BJ (cell line): ENCODE data around the gene ATP5F1A. TPM values are rescaled to one million over a fixed set of nuclear protein-coding genes. Genes with fewer than 3 reads are reported as not detected.

Experiments used
- CTCF ChIA-PET: fragments of 350-600 bp; formaldehyde crosslinking; extraction: SDS; loops from one replicate; lab custom pipeline; 2021; ENCODE audit warnings: antibody characterized with exemption, inconsistent platforms; lab: Yijun Ruan, JAX
- POLR2A ChIA-PET: fragments of 300-600 bp; sonication (Branson Sonifier 250); formaldehyde crosslinking; extraction: SDS; loops from one replicate; lab custom pipeline; 2021; ENCODE audit warnings: antibody characterized with exemption; lab: Charles Lee
- DNase-seq: peaks from one replicate; pipeline ENCODE4 v3.0.0-alpha.2; 2011; ENCODE audit warnings: low read depth
- H3K27me3 ChIP-seq: 2 replicates; pipeline ENCODE4 v1.6.0; 2011; ENCODE audit warnings: low read length; ENCODE audit not compliant: control insufficient read depth, insufficient read depth
- H3K36me3 ChIP-seq: 2 replicates; pipeline ENCODE4 v1.5.1; 2011; ENCODE audit warnings: low read length; ENCODE audit not compliant: control insufficient read depth, insufficient read depth
- H3K4me3 ChIP-seq: 2 replicates; pipeline ENCODE4 v1.5.1; 2011; ENCODE audit warnings: low read depth, mild to moderate bottlenecking, control low read depth, low read length
- CTCF ChIP-seq: IDR thresholded peaks from 2 replicates; pipeline ENCODE4 v1.5.1; 2011; ENCODE audit warnings: low read depth, mild to moderate bottlenecking, control low read depth, inconsistent platforms, low read length, moderate library complexity; ENCODE audit not compliant: insufficient read depth
- polyA plus RNA-seq: library from polyadenylated mRNA; depleted of rRNA; stranded (reverse); fragments of >200 nt; gene quantifications from 2 replicates; pipeline ENCODE4 v1.2.3, GENCODE V29; 2011

Gene ATP5F1A
- polyA plus RNA-seq, 1 experiment: 557 TPM

DNA sequence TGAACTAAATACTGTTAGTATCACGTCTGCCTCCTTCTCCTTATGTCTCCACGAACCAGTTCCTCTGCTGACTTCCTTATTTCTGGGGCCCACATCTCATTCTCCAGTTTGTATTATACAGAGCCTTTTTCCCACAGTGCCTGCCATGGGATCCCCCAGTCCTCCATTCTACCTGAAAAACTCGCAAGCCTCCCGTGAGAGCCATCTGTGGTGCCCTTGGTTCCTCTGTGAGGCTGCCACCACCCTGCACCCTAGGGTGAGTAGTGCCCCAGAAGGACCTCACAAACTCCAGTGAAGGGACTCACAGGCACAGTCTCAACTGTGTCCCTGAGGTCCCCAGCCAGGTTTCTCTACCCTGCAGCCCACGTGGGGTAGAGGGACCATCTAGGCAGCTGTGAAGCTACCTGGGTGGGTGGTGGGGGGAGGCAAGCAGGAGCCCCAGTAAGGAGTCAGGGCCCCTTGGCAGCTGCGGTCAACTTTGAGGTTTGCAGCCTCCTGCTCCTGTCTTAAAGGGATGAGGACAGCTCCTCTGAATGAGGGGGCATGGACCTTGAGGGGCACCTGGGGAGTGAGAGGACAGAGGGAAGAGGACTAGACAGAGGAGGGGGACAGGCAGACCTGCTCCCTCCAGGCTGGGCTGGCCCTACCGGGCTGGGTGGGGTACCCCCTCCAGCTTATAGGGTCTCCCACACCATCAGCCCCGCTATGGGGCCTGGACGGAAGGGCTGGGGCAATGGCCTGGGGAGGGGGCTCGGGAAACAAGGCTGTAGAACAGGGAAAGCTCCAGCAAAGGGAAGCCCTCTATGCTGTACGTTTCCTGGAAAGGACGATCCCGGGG is 27.1 kb downstream of the ATP5F1A start:
- no peak for DNase-seq
- Histone ChIP-seq H3K27me3 (no peaks in the 10 kb centered on the region), H3K4me3 (peak overlapping the region; percentile 89), H3K36me3 (no peaks in the 10 kb centered on the region)
- ChIA-PET POLR2A (interaction anchor here (0.5 kb wide), 1 partner anchor 84 kb away, joined by 7 read pairs; no protein-coding TSS in a partner anchor), CTCF (interaction anchor here (0.5 to 3.7 kb wide), 8 partner anchors 10 to 587 kb away, joined by 3 to 46 read pairs (median 4); no protein-coding TSS in a partner anchor)
- no peak for TF ChIP-seq CTCF

DNA sequence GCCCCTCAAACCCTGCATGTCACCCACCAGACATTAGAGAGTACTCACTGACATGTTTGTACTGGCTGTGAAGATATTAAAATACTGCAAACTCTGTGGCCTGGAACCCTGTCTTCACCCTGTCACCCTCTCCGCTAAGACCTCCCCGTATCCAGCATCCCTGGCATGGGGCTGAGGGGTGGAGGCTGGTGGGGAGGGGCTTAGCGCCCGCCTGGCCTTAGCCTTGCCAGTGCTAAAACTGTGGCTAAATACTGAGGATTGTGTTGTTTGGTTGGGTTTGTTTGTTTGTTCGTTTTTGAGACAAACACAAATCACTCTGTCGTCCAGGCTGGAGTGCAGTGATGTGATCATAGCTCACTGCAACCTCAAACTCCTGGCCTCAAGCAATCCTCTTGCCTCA is 27.9 kb downstream of the ATP5F1A start:
- Histone ChIP-seq H3K4me3 (no peak overlapping the region), H3K27me3 (no peaks in the 10 kb centered on the region), H3K36me3 (no peaks in the 10 kb centered on the region)
- ChIA-PET CTCF (interaction anchor here (1.0 kb wide), 1 partner anchor 189 kb away, joined by 3 read pairs; no protein-coding TSS in a partner anchor), POLR2A (no interaction called here)
- DNase-seq: no peak
- no peak for TF ChIP-seq CTCF

DNA sequence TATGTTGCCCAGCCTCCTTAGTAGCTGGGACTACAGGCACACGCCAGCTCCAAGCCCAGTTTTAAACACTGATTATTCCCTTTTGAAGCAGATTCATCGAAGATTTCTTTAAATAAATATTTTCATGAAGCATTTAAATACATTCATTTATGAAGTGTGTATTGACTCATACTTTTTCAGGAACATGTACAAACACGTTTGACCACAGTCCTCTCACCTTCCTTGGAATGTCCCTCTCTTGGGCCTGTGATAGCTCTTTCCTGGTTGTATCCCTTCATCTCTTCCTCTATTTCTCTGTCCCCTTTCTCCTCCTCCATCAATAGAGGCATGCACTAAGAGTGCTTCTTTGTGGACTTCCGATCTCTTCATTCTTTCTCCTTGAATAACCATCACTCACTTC is 28.6 kb downstream of the ATP5F1A start:
- no peaks in the 10 kb centered on the region for H3K27me3 ChIP-seq
- TF ChIP-seq CTCF: no peak
- H3K4me3 ChIP-seq: no peak overlapping the region
- CTCF ChIA-PET: interaction anchor here (1.0 kb wide), 1 partner anchor 189 kb away, joined by 3 read pairs; no protein-coding TSS in a partner anchor
- DNase-seq: no peak
- H3K36me3 ChIP-seq: no peaks in the 10 kb centered on the region
- POLR2A ChIA-PET: no interaction called here

- H3K36me3 ChIP-seq: no peaks in the 10 kb centered on the region
- TF ChIP-seq CTCF: no peak
- POLR2A ChIA-PET: no interaction called here
- DNase-seq: no peak
- H3K27me3 ChIP-seq: no peaks in the 10 kb centered on the region
- CTCF ChIA-PET: no interaction called here
- no peak overlapping the region for H3K4me3 ChIP-seq
These were observed 29.3 kb downstream of the ATP5F1A start for GRCh38 chr18:46068763-46069162.

- Histone ChIP-seq H3K27me3 (no peaks in the 10 kb centered on the region), H3K4me3 (no peak overlapping the region), H3K36me3 (no peaks in the 10 kb centered on the region)
- POLR2A ChIA-PET: no interaction called here
- no peak for DNase-seq
- no peak for TF ChIP-seq CTCF
- CTCF ChIA-PET: interaction anchor here (1.0 kb wide), 1 partner anchor 93 kb away, joined by 3 read pairs; no protein-coding TSS in a partner anchor
These were observed 30.6 kb downstream of the ATP5F1A start for GRCh38 chr18:46067438-46068007.
